Activated naive CD8-positive, alpha-beta T cell (primary cell): ENCODE results near the gene PIK3C2G.

Source experiments
- H3K27ac Mint-ChIP-seq: one replicate; pipeline ENCODE4 v1.8.0; 2021; ENCODE audit warnings: mixed read lengths
- H3K27me3 Mint-ChIP-seq: one replicate; pipeline ENCODE4 v1.8.0; 2021; ENCODE audit warnings: mixed read lengths
- H3K36me3 Mint-ChIP-seq: one replicate; pipeline ENCODE4 v1.8.0; 2021; ENCODE audit warnings: mixed read lengths
- H3K4me1 Mint-ChIP-seq: one replicate; pipeline ENCODE4 v1.8.0; 2021; ENCODE audit warnings: low read depth, mixed read lengths
- H3K4me3 Mint-ChIP-seq: one replicate; pipeline ENCODE4 v1.8.0; 2021; ENCODE audit warnings: mild to moderate bottlenecking, mixed read lengths
- H3K9me3 Mint-ChIP-seq: one replicate; pipeline ENCODE4 v1.8.0; 2021; ENCODE audit warnings: low read depth, mixed read lengths

PIK3C2G gene

DNA sequence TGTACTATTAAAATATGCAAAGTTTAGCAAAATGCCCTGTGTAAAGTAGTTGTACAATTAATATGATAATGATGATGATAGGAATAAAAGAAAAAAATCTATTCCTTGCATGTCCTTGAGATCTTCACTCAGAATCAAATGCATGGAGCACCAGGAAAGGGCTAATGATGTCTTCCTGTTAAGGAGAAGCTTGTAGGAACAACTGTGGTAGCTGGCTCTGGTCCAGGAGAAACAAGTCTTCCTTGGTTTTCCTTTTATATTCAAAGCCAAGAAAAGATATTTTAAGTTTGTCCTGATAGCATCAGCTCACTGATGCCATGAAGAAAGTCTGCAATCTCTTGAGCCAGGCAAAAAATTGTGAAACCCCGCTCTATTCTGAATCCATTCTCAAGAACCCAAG, 138.9 kb downstream of the PIK3C2G start:
- Mint-ChIP-seq H3K4me3 (no peak overlapping the region), H3K36me3 (no peaks in the 10 kb centered on the region), H3K27ac (no peak overlapping the region), H3K27me3 (no peaks in the 10 kb centered on the region), H3K9me3 (peaks cover 14% of the 10 kb centered on the region), H3K4me1 (no peaks in the 10 kb centered on the region)

DNA sequence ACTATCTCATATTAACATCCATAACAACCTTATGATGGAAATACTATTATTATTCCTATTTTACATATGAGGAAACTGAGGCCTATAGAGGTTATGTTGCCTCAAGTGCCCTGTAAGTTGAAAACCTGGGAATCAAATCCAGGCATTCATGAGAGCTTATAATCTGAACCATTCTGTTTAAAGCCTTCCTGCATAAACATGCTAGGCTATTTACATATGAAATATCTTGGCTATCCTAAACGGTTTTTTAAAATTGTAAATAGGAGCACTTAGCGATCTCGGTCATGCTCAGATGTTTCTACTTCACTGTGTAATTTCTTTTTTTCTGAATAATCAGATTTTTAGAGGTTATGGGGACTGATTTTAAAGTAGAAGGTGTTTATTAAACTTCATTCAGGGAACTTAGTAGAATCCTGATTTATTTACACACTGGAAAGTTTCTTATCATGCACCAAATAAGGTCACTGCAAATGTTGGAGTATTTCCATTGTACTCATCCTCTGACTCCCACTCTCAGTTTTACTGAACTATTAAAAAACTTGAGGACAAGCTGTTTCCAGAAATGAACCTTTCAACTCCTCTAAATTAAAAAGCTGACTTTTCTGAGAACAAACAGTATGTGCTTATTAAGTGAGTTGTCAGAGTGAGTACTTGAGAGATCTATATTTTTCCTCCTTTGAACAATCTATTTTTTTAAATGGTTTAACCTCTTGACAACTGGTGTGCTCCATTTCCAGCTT, 141.7 kb downstream of the PIK3C2G start:
- H3K27ac Mint-ChIP-seq = no peak overlapping the region

DNA sequence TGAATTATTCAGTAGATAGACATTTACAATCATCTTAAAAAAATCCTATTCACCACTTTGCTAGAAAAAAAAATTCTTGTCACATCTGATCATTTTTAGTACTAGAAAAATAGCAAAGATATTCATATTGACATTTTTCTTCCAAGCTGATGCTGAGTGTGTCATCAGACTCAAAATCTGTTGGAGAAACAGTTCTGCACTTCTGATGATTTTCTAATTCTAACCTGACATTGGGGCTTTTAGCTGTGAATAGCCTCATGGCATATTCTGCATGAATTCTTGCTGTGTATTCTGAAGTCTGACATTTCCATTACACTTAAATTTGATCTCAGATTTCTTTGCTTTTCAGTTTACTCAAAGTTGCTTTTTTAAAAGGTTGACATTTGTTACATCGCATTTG, 150.1 kb downstream of the PIK3C2G start:
- Mint-ChIP-seq H3K27ac (no peak overlapping the region), H3K9me3 (peaks cover 16% of the 10 kb centered on the region), H3K4me1 (no peaks in the 10 kb centered on the region), H3K36me3 (no peaks in the 10 kb centered on the region), H3K27me3 (no peaks in the 10 kb centered on the region), H3K4me3 (no peak overlapping the region)

More for the DNA sequence above, 141.7 kb downstream of the PIK3C2G start:
- H3K9me3 Mint-ChIP-seq = peaks cover 23% of the 10 kb centered on the region
- H3K4me1 Mint-ChIP-seq = no peaks in the 10 kb centered on the region
- H3K27me3 Mint-ChIP-seq = no peaks in the 10 kb centered on the region
- no peak overlapping the region for H3K4me3 Mint-ChIP-seq
- no peaks in the 10 kb centered on the region for H3K36me3 Mint-ChIP-seq

DNA sequence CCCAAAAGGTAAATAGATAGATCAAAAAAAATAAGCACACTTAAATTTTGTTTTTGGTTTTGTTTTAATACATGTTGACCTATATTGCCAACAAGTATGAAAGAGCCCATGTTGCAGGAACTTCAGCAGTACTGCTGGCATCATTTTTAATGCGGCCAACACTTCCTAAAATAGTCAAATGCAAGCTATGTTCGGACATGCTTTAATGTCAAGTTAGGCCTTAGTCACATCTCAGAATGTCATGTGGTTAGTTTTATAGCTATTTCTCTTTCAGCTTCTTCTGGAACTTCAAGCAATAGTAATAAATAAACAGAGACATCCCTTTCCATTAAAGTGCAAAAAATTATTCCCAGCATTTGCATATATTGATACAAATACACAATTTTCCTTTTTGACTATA, 153.4 kb downstream of the PIK3C2G start:
- H3K27me3 Mint-ChIP-seq = no peaks in the 10 kb centered on the region
- no peak overlapping the region for H3K4me3 Mint-ChIP-seq
- H3K4me1 Mint-ChIP-seq = no peaks in the 10 kb centered on the region
- no peaks in the 10 kb centered on the region for H3K36me3 Mint-ChIP-seq
- H3K9me3 Mint-ChIP-seq = peaks cover 16% of the 10 kb centered on the region
- H3K27ac Mint-ChIP-seq = no peak overlapping the region

DNA sequence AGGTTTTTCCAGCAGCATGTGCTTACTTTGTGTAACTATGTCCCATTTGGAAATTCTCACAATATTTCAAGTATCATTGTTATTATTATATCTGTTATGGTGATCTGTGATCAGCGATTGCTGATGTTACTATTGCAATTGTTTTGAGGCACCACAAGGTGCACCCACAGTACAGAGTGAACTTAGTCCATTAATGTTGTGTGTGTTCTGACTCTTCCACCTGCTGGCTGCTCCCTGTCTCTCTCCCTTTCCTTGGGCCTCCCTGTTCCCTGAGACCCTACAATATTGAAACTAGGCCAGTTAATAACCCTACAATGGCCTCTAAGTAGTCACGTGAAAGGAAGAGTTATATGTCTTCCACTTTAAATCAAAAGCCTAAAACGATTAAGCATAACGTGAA, 153.9 kb downstream of the PIK3C2G start:
- Mint-ChIP-seq H3K4me1 (no peaks in the 10 kb centered on the region), H3K9me3 (peaks cover 14% of the 10 kb centered on the region), H3K27ac (no peak overlapping the region), H3K4me3 (no peak overlapping the region), H3K27me3 (no peaks in the 10 kb centered on the region), H3K36me3 (no peaks in the 10 kb centered on the region)

DNA sequence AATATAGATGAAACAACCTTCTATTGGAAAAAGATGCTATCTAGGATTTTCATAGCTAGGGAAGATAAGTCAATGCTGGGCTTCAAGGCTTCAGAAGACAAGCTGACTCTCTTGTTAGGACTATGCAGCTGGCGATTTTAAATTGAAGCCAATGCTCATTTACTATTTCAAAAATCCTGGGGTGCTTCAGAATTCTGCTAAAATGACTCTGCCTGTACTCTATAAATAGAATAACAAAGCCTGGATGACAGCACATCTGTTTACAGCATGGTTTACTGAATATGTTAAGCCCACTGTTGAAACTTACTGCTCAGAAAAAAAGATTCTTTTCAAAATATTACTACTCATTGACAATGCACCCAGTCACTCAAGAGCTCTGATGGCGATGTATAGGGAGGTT, 155.1 kb downstream of the PIK3C2G start:
- H3K36me3 Mint-ChIP-seq = no peaks in the 10 kb centered on the region
- H3K4me3 Mint-ChIP-seq = no peak overlapping the region
- no peaks in the 10 kb centered on the region for H3K27me3 Mint-ChIP-seq
- no peaks in the 10 kb centered on the region for H3K4me1 Mint-ChIP-seq
- no peak overlapping the region for H3K27ac Mint-ChIP-seq
- H3K9me3 Mint-ChIP-seq = peaks cover 10% of the 10 kb centered on the region

- H3K4me1 Mint-ChIP-seq = no peaks in the 10 kb centered on the region
- H3K36me3 Mint-ChIP-seq = no peaks in the 10 kb centered on the region
- no peaks in the 10 kb centered on the region for H3K27me3 Mint-ChIP-seq
- no peak overlapping the region for H3K4me3 Mint-ChIP-seq
- H3K9me3 Mint-ChIP-seq = peaks cover 18% of the 10 kb centered on the region
- H3K27ac Mint-ChIP-seq = no peak overlapping the region
These were observed 158.0 kb downstream of the PIK3C2G start for GRCh38 chr12:18419311-18419710.

DNA sequence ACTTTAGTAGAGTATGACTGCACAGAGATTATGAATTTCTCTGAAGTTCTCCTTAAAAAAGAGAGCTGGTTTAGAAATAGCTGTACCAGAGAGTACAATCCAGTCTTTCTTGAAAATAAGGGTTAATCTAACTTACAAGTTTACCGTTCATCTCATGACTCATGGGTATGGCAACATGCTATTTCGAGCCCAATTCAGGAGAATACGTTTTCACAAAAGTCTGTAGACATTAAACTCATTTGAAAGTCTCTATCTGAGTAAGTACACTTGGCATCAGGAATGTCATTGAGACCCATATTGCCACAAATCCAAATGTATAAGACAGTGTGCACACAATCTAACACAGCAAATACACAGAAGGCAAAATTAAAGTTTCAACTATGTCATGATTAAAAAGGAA, 160.5 kb downstream of the PIK3C2G start:
- Mint-ChIP-seq H3K9me3 (peaks cover 23% of the 10 kb centered on the region), H3K36me3 (no peaks in the 10 kb centered on the region), H3K4me3 (no peak overlapping the region), H3K4me1 (no peaks in the 10 kb centered on the region), H3K27ac (no peak overlapping the region), H3K27me3 (no peaks in the 10 kb centered on the region)

DNA sequence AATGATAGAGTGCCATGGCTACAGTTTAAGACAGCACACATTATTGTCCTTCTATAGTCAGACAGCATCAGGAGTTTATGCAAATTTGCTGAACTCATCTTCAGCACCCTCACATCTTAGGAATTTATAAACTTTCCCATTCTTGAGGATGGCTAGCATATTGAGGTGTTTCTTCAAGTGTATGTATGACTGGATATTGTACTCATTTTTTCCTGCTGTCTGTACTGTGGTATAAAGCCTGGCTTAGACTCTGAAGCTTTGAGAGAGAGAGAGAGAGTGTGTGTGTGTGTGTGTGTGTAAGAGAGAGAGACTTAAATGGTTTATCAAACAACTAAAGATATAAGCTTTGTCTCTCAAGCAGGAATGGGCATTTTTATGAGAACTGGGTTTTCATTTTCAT, 161.6 kb downstream of the PIK3C2G start:
- Mint-ChIP-seq H3K4me3 (no peak overlapping the region), H3K27ac (no peak overlapping the region), H3K9me3 (peaks cover 23% of the 10 kb centered on the region), H3K36me3 (no peaks in the 10 kb centered on the region), H3K4me1 (no peaks in the 10 kb centered on the region), H3K27me3 (no peaks in the 10 kb centered on the region)

- Mint-ChIP-seq H3K27me3 (no peaks in the 10 kb centered on the region), H3K27ac (no peak overlapping the region), H3K9me3 (peaks cover 18% of the 10 kb centered on the region), H3K4me1 (no peaks in the 10 kb centered on the region), H3K36me3 (no peaks in the 10 kb centered on the region), H3K4me3 (no peak overlapping the region)
These were observed 163.5 kb downstream of the PIK3C2G start for GRCh38 chr12:18424857-18425256.

- Mint-ChIP-seq H3K27me3 (no peaks in the 10 kb centered on the region), H3K27ac (no peak overlapping the region), H3K4me1 (no peaks in the 10 kb centered on the region), H3K36me3 (no peaks in the 10 kb centered on the region), H3K4me3 (no peak overlapping the region), H3K9me3 (peaks cover 19% of the 10 kb centered on the region)
These were observed 166.2 kb downstream of the PIK3C2G start for GRCh38 chr12:18427520-18427919.

DNA sequence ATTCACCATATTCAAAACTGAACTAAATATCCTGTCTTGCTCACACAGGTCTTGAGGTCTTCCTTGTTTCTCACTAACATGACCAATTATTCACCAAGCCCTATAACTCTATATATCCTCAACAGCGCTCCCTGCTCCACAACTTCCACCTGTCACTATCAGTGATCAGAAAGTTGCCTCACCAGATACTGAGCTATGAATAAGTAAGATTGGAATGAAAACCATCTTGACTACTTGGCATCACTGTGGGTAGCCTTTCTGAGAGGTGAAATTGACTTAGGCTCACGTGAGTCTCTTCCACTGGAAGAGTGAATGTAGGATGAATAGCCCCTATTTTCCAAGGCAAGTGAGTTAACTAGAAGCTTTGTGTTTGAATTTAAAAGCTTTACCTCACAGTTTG, 167.1 kb downstream of the PIK3C2G start:
- no peak overlapping the region for H3K27ac Mint-ChIP-seq
- H3K4me3 Mint-ChIP-seq = no peak overlapping the region
- peaks cover 13% of the 10 kb centered on the region for H3K9me3 Mint-ChIP-seq
- H3K27me3 Mint-ChIP-seq = no peaks in the 10 kb centered on the region
- no peaks in the 10 kb centered on the region for H3K4me1 Mint-ChIP-seq
- H3K36me3 Mint-ChIP-seq = no peaks in the 10 kb centered on the region

DNA sequence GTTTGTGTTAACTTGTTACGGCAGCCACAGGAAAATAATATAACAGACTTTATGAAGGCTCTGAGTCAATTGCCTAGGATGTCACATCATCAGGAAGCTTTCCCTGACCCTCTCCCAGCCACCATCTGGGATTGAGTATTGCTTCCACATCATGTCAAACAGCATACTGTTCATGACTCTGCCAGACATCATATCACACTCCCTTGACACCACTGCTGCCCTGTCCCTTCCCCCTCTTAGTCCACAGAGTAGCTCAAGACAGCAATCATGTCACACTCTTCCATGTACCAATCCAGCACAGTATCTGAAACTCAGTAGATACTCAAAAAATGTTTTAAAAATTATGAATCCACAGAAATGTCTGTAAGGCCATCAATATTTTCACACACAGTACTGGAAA, 168.0 kb downstream of the PIK3C2G start:
- no peak overlapping the region for H3K4me3 Mint-ChIP-seq
- no peaks in the 10 kb centered on the region for H3K4me1 Mint-ChIP-seq

DNA sequence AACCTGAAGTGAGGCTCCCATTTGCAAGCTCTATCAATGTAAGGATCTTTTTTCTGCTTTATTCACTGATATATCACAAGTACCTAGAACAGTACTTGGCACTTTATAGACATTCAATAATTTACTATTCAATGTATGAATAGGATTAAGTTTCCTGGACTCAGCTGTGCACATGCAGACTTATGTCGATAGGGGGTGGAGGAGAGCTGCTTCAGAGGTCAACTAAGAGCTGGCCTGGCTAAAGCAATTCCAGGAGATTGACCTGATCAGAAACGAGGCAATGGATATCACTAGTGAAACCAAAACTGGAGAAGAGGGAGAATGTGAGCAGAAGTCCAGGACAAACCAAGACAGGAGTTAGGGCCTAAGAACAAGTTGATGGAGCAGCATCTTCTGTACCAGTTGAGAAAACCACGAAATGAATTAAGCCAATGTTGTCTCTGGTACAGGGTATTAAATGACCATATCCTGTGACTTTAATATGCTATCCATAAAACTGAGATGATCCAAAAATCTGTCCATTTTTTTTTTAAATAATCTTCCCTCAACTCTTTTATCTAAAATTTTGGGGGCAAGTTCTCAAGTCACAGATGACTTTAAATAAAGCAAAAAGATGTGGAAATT, 169.2 kb downstream of the PIK3C2G start:
- Mint-ChIP-seq H3K9me3 (peaks cover 7% of the 10 kb centered on the region), H3K4me3 (no peak overlapping the region), H3K27ac (no peak overlapping the region), H3K27me3 (no peaks in the 10 kb centered on the region), H3K36me3 (no peaks in the 10 kb centered on the region), H3K4me1 (no peaks in the 10 kb centered on the region)

More for the DNA sequence above, 168.0 kb downstream of the PIK3C2G start:
- Mint-ChIP-seq H3K27me3 (no peaks in the 10 kb centered on the region), H3K9me3 (peaks cover 13% of the 10 kb centered on the region), H3K27ac (no peak overlapping the region), H3K36me3 (no peaks in the 10 kb centered on the region)

DNA sequence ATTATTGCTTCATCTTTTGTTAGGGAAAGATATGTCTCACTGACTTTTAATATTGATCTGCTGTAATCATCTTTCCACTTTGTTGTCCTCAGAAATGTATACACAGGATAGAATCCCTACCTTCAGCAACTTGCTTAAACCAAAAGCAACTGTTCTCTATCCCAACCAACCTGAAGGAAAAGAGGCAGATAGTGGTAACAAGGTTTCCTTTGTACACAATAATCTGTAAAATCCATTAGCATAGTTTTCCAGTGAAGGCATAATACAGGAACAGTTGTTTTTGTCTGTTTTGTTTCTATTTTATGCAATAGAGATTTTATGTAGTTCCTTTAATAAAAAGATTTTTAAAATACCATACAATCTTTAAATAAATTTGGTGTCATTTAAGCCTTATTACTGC, 170.5 kb downstream of the PIK3C2G start:
- H3K4me3 Mint-ChIP-seq = no peak overlapping the region
- H3K36me3 Mint-ChIP-seq = no peaks in the 10 kb centered on the region
- no peaks in the 10 kb centered on the region for H3K4me1 Mint-ChIP-seq
- no peaks in the 10 kb centered on the region for H3K27me3 Mint-ChIP-seq
- peaks cover 3% of the 10 kb centered on the region for H3K9me3 Mint-ChIP-seq
- H3K27ac Mint-ChIP-seq = no peak overlapping the region

- Mint-ChIP-seq H3K4me3 (no peak overlapping the region), H3K4me1 (no peaks in the 10 kb centered on the region), H3K36me3 (no peaks in the 10 kb centered on the region)
These were observed 170.9 kb downstream of the PIK3C2G start for GRCh38 chr12:18432206-18432605.

More at GRCh38 chr12:18432206-18432605, 170.9 kb downstream of the PIK3C2G start:
- peaks cover 3% of the 10 kb centered on the region for H3K9me3 Mint-ChIP-seq
- H3K27me3 Mint-ChIP-seq = no peaks in the 10 kb centered on the region
- no peak overlapping the region for H3K27ac Mint-ChIP-seq
